Hepatocyte (in vitro differentiated cells): Measurements from ENCODE around the gene DPPA4. TPM values are rescaled to one million over a fixed set of nuclear protein-coding genes. Genes with fewer than 3 reads are reported as not detected.

Experiments used
- DNase-seq: peaks from one replicate; pipeline ENCODE4 v3.0.0-alpha.2; 2016; ENCODE audit warnings: low spot score
- H2AFZ ChIP-seq: fragments of 200-600 bp; sonication (generic); 2 replicates; pipeline ENCODE4 v1.6.0; 2016; ENCODE audit warnings: antibody characterized with exemption, mild to moderate bottlenecking
- H3K27ac ChIP-seq: fragments of 200-600 bp; sonication (generic); 2 replicates; pipeline ENCODE4 v1.5.1; 2016; ENCODE audit warnings: mild to moderate bottlenecking
- H3K27me3 ChIP-seq: fragments of 200-600 bp; sonication (generic); 2 replicates; pipeline ENCODE4 v1.6.1; 2016
- H3K36me3 ChIP-seq: fragments of 200-600 bp; sonication (generic); replicated peaks from 2 replicates; pipeline ENCODE4 v1.5.1; 2016; ENCODE audit warnings: low read depth; ENCODE audit not compliant: insufficient read depth
- H3K4me1 ChIP-seq: fragments of 200-600 bp; sonication (generic); 2 replicates; pipeline ENCODE4 v1.5.1; 2016; ENCODE audit warnings: mild to moderate bottlenecking, moderate library complexity; ENCODE audit not compliant: insufficient read depth
- H3K4me2 ChIP-seq: fragments of 200-600 bp; sonication (generic); 2 replicates; pipeline ENCODE4 v1.6.0; 2016
- H3K4me3 ChIP-seq: fragments of 200-600 bp; sonication (generic); 2 replicates; pipeline ENCODE4 v1.5.1; 2016; ENCODE audit warnings: mild to moderate bottlenecking
- H3K79me2 ChIP-seq: fragments of 200-600 bp; sonication (generic); 2 replicates; pipeline ENCODE4 v1.6.0; 2017; ENCODE audit warnings: mild to moderate bottlenecking
- H3K9me2 ChIP-seq: fragments of 200-600 bp; sonication (generic); replicated peaks from 2 replicates; pipeline ENCODE4 v1.6.0; 2017; ENCODE audit warnings: mild to moderate bottlenecking; ENCODE audit not compliant: insufficient read depth
- H3K9me3 ChIP-seq: fragments of 200-600 bp; sonication (generic); 2 replicates; pipeline ENCODE4 v1.5.1; 2016; ENCODE audit warnings: low read depth, mild to moderate bottlenecking
- H4K20me1 ChIP-seq: fragments of 200-600 bp; sonication (generic); 2 replicates; pipeline ENCODE4 v1.6.0; 2016; ENCODE audit warnings: mild to moderate bottlenecking; ENCODE audit not compliant: insufficient read depth, poor library complexity, severe bottlenecking
- CTCF ChIP-seq: fragments of 200-600 bp; sonication (generic); IDR thresholded peaks from 2 replicates; pipeline ENCODE4 v1.5.1; 2016; ENCODE audit warnings: antibody characterized with exemption, mild to moderate bottlenecking; ENCODE audit not compliant: poor library complexity
- EZH2 ChIP-seq: fragments of 200-600 bp; sonication (generic); IDR thresholded peaks from 2 replicates; pipeline ENCODE4 v1.6.1; 2016; ENCODE audit warnings: antibody characterized with exemption, mild to moderate bottlenecking, borderline replicate concordance
- EZH2phosphoT487 ChIP-seq: fragments of 200-600 bp; sonication (generic); IDR thresholded peaks from one replicate; pipeline ENCODE4 v1.6.1; 2018; ENCODE audit warnings: antibody characterized with exemption, mild to moderate bottlenecking, low read depth, moderate library complexity; ENCODE audit not compliant: unreplicated experiment, severe bottlenecking
- WGBS: methylation state at CpG from one replicate; pipeline ENCODE4 v1.1.6; 2016; ENCODE audit warnings: low lambda C conversion rate; ENCODE audit errors: missing lambda C conversion rate; 5-methylcytosine and 5-hydroxymethylcytosine counted together
- polyA plus RNA-seq: library from polyadenylated mRNA; unstranded; fragments of >200 nt; fragmentation: Nextera tagmentation; extraction: Ambion mirVana; gene quantifications from 2 replicates; pipeline ENCODE4 v1.2.1, GENCODE V29; 2016
- total RNA-seq: library from RNA; depleted of rRNA; stranded (reverse); fragments of >200 nt; gene quantifications from 2 replicates; pipeline ENCODE4 v1.2.3, GENCODE V29; 2014

DPPA4 gene
- total and polyA plus RNA-seq, 2 experiments from 2014 or later = 4.3 to 11.4 TPM

- TF ChIP-seq EZH2 (no peak), EZH2phosphoT487 (no peak), CTCF (no peak)
- H3K27me3 ChIP-seq = no peaks in the 10 kb centered on the region
- H2AFZ ChIP-seq = peak overlapping the region; percentile 58
- H3K4me2 ChIP-seq = peak overlapping the region; percentile 69
- no peak overlapping the region for H3K4me3 ChIP-seq
- H3K79me2 ChIP-seq = no peaks in the 10 kb centered on the region
- no peaks in the 10 kb centered on the region for H4K20me1 ChIP-seq
- no peak for DNase-seq
- 41% methylated on average over 8 of the region's 8 CpGs for WGBS
- no peaks in the 10 kb centered on the region for H3K36me3 ChIP-seq
- H3K9me3 ChIP-seq = no peaks in the 10 kb centered on the region
- H3K4me1 ChIP-seq = no peaks in the 10 kb centered on the region
- no peak overlapping the region for H3K27ac ChIP-seq
- no peaks in the 10 kb centered on the region for H3K9me2 ChIP-seq
Measured at GRCh38 chr3:109355625-109356441, 18.5 kb upstream of the DPPA4 start.

- no peak overlapping the region for H3K4me3 ChIP-seq
- WGBS = 54% methylated on average over 2 of the region's 2 CpGs
- no peak for DNase-seq
- no peaks in the 10 kb centered on the region for H3K27me3 ChIP-seq
- no peaks in the 10 kb centered on the region for H3K9me2 ChIP-seq
- H4K20me1 ChIP-seq = no peaks in the 10 kb centered on the region
- H3K4me2 ChIP-seq = no peak overlapping the region
- no peak overlapping the region for H3K27ac ChIP-seq
- H3K9me3 ChIP-seq = no peaks in the 10 kb centered on the region
- no peak overlapping the region for H2AFZ ChIP-seq
- no peaks in the 10 kb centered on the region for H3K4me1 ChIP-seq
- H3K79me2 ChIP-seq = no peaks in the 10 kb centered on the region
- no peaks in the 10 kb centered on the region for H3K36me3 ChIP-seq
- TF ChIP-seq EZH2phosphoT487 (no peak), CTCF (no peak), EZH2 (no peak)
Measured at GRCh38 chr3:109353057-109353456, 15.7 kb upstream of the DPPA4 start.

- Histone ChIP-seq H2AFZ (no peak overlapping the region), H3K27me3 (no peaks in the 10 kb centered on the region), H3K4me2 (no peak overlapping the region), H3K9me3 (no peaks in the 10 kb centered on the region), H3K36me3 (no peaks in the 10 kb centered on the region), H3K4me1 (no peaks in the 10 kb centered on the region), H4K20me1 (no peaks in the 10 kb centered on the region), H3K79me2 (no peaks in the 10 kb centered on the region), H3K27ac (no peak overlapping the region), H3K9me2 (no peaks in the 10 kb centered on the region), H3K4me3 (no peak overlapping the region)
- TF ChIP-seq EZH2phosphoT487 = no peak
- TF ChIP-seq CTCF = no peak
- TF ChIP-seq EZH2 = no peak
- DNase-seq = no peak
Measured at GRCh38 chr3:109351231-109351630, 13.9 kb upstream of the DPPA4 start.
